Thyroid gland (tissue), 4 donors: ENCODE measurements around the gene RAP1A. TPM values are rescaled to one million over a fixed set of nuclear protein-coding genes. Genes with fewer than 3 reads are reported as not detected.

Experiments used
- DNase-seq, 2 donors: peaks; one replicate each; pipeline ENCODE4 v3.0.0-alpha.2; 2019
- H3K27ac ChIP-seq, 3 donors: fragments of 200-600 bp; sonication (generic); 1 replicate in 2 of 3; 2 replicates in 1 of 3; pipeline ENCODE4 v1.5.1; 2016 to 2019; ENCODE audit warnings: mild to moderate bottlenecking in 1 of 3, moderate library complexity in 1 of 3
- H3K27me3 ChIP-seq: fragments of 200-600 bp; sonication (generic); one replicate; pipeline ENCODE4 v1.5.1; 2019
- H3K36me3 ChIP-seq, 2 donors: fragments of 200-600 bp; sonication (generic); one replicate each; pipeline ENCODE4 v1.5.1; 2016 to 2019
- H3K4me1 ChIP-seq, 2 donors: fragments of 200-600 bp; sonication (generic); one replicate each; pipeline ENCODE4 v1.5.1; 2017 to 2019
- H3K4me3 ChIP-seq, 3 donors: fragments of 200-600 bp; sonication (generic); replicated peaks in 1 of 3; 1 replicate in 2 of 3; 2 replicates in 1 of 3; pipeline ENCODE4 v1.5.1; 2016; ENCODE audit warnings: mild to moderate bottlenecking in 1 of 3
- H3K9me3 ChIP-seq: fragments of 200-600 bp; sonication (generic); one replicate; pipeline ENCODE4 v1.5.1; 2017
- POLR2A ChIP-seq, 2 donors: fragments of 450-650 bp; IDR thresholded peaks; one replicate each; pipeline ENCODE4 v1.6.1; 2017; ENCODE audit warnings: antibody characterized with exemption in 2 of 2, mild to moderate bottlenecking in 2 of 2, moderate library complexity in 1 of 2
- WGBS, 2 donors: methylation state at CpG; one replicate each; pipeline ENCODE4 v1.1.5; 2017; 5-methylcytosine and 5-hydroxymethylcytosine counted together
- intact Hi-C: fragments of 100-400 bp; cut with DNase I; formaldehyde crosslinking; loops from one replicate; pipeline ENCODE4 v1.15.1; 2023
- total RNA-seq, 4 donors: library from RNA; depleted of rRNA; stranded (reverse); fragments of >200 nt; gene quantifications; one replicate each; pipeline ENCODE4 v1.2.3, GENCODE V29; 2016
- TF ChIP-seq, protein P1 (sequence below), 6 experiments: fragments of 200-600 bp in 3 of 6; fragments of 450-650 bp in 3 of 6; sonication (generic) in 3 of 6; IDR thresholded peaks; one replicate each; pipeline ENCODE4 v1.5.1; 2016 to 2019; ENCODE audit warnings: antibody characterized with exemption in 6 of 6, mild to moderate bottlenecking in 2 of 6, inconsistent platforms in 1 of 6, moderate library complexity in 1 of 6

Gene RAP1A
- total RNA-seq, 4 donors from 2014 or later, result 54.2 to 91.7 (median 71.9) TPM

DNA sequence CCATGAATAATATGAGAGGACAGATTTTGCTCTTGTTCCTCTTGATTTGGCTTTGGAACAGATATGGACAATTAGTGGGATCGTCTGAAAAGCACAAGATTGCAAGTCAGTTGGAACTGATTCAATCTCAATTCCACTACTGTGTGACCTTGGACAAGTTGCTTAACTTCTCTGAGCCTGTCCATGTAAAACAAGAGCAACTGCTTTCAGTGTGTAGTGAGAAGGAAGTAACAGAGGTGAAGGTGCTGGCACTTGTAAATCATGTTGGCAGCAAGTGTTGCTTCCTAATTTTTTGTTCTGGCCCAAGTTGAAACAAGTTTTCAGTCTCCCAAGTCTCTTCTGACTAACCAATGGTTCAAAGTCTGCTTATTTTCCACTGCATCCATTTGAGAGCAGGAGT is 104.3 kb downstream of the RAP1A start:
- Histone ChIP-seq H3K27me3 (no peaks in the 10 kb centered on the region), H3K9me3 (no peaks in the 10 kb centered on the region), H3K4me3 (no peak overlapping the region), H3K27ac (no peak overlapping the region), H3K36me3 (no peaks in the 10 kb centered on the region), H3K4me1 (peaks cover 5 to 30% of the 10 kb centered on the region in 2 donors)
- 70 to 82% methylated on average over 1 of the region's 1 CpG for WGBS, 2 donors
- intact Hi-C loops, result no loop called here
- no peak for DNase-seq
- TF ChIP-seq, protein P1, sequence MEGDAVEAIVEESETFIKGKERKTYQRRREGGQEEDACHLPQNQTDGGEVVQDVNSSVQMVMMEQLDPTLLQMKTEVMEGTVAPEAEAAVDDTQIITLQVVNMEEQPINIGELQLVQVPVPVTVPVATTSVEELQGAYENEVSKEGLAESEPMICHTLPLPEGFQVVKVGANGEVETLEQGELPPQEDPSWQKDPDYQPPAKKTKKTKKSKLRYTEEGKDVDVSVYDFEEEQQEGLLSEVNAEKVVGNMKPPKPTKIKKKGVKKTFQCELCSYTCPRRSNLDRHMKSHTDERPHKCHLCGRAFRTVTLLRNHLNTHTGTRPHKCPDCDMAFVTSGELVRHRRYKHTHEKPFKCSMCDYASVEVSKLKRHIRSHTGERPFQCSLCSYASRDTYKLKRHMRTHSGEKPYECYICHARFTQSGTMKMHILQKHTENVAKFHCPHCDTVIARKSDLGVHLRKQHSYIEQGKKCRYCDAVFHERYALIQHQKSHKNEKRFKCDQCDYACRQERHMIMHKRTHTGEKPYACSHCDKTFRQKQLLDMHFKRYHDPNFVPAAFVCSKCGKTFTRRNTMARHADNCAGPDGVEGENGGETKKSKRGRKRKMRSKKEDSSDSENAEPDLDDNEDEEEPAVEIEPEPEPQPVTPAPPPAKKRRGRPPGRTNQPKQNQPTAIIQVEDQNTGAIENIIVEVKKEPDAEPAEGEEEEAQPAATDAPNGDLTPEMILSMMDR (IDR thresholded peaks at IDR 0.05), result no peak
- no peak for TF ChIP-seq POLR2A (IDR thresholded peaks at IDR 0.05)

DNA sequence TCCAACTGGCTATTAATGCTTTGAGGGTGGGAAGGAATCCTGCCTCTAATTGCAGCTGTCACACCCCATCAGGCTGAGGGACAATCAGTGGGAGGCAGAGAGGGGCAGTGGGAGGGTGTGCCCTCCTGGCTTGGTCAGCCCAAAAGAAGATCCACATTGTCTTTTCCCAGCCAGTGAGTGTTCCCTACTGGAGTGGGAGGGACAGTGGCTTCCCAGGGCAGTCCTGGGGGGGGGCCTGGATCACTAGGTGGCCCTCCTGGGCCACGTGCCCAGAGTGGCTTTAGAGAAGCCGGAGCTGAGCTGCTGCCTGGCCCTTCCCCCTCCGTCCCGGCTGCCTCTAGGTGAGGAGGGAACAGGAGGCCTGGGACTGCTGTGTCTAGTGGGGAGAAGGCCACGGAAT is 105.6 kb downstream of the RAP1A start:
- Histone ChIP-seq H3K4me1 (peaks cover 5 to 33% of the 10 kb centered on the region in 2 donors), H3K36me3 (no peaks in the 10 kb centered on the region), H3K27ac (no peak overlapping the region), H3K4me3 (no peak overlapping the region), H3K27me3 (no peaks in the 10 kb centered on the region), H3K9me3 (no peaks in the 10 kb centered on the region)
- 13 to 21% methylated on average over 4 to 5 of the region's 5 CpGs for WGBS, 2 donors
- DNase-seq, result peak; percentile 70
- TF ChIP-seq, protein P1 (IDR thresholded peaks at IDR 0.05), result no peak
- TF ChIP-seq POLR2A (IDR thresholded peaks at IDR 0.05), result no peak
- intact Hi-C loops, result no loop called here

DNA sequence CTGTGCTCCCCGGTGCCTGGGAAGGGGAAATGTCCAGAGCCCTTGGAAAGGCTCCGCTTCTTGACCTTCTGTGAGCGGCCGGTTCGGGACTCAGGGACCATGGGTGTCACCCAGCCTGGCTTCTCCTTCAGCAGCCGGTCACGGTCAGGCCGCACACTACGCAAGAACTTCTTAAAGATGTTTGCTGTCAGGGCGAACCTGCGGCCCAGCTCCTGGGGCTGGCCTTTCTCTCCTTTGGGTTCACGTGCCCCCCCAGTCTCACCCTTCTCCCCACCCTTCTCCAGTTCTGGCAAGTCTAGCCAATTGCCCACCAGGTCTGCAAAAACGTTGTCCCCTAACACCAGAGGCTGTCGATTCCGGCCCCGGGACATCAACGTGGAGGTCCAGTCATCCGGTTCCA is 107.5 kb downstream of the RAP1A start:
- Histone ChIP-seq H3K9me3 (no peaks in the 10 kb centered on the region), H3K4me3 (no peak overlapping the region), H3K27me3 (no peaks in the 10 kb centered on the region), H3K36me3 (no peaks in the 10 kb centered on the region), H3K4me1 (peaks cover 0 to 14% of the 10 kb centered on the region in 2 donors), H3K27ac (no peak overlapping the region)
- no peak for DNase-seq
- WGBS, 2 donors, result 79 to 90% methylated on average over 9 to 18 of the region's 18 CpGs
- intact Hi-C loops, result no loop called here
- TF ChIP-seq POLR2A (IDR thresholded peaks at IDR 0.05), result no peak
- TF ChIP-seq, protein P1 (IDR thresholded peaks at IDR 0.05), result no peak

DNA sequence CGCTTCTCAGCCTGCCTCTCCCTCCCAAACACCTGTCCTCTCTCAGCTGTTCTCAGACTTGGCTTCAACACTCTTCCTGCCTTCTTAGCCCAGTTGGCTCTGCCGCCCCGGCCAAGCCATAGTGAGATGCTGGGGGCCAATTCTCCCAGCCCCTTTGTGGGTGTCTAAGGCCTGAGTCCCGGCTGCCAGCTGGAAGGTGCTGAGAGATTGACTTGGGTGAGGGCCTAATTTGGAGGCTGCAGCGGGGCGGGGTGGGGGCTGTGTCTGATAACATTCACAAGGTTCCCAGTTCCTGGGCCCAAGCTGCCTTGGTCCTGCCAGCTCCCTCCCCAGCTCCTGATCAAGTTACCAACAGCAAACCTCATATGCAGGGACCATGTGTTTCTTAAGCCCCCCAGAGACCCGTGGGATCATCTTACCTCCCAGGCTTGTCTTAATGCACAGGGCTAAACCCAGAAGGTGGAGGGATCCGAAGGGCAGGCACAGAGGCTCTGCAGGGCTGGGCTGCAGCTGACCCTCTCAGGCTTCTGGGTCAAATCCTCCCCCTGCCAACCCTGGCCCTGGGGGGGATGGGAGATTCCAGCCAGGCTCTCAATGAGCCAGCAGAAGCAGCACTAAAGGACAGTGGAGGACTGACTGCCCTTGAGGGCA is 109.8 kb downstream of the RAP1A start:
- Histone ChIP-seq H3K9me3 (no peaks in the 10 kb centered on the region), H3K4me1 (peaks cover 0 to 23% of the 10 kb centered on the region in 2 donors), H3K27me3 (no peaks in the 10 kb centered on the region), H3K27ac (no peak overlapping the region), H3K36me3 (no peaks in the 10 kb centered on the region), H3K4me3 (no peak overlapping the region)
- DNase-seq, result no peak
- intact Hi-C loops, result no loop called here
- WGBS, 2 donors, result 67 to 77% methylated on average over 7 to 8 of the region's 8 CpGs
- no peak for TF ChIP-seq POLR2A (IDR thresholded peaks at IDR 0.05)
- TF ChIP-seq, protein P1 (IDR thresholded peaks at IDR 0.05), result no peak

DNA sequence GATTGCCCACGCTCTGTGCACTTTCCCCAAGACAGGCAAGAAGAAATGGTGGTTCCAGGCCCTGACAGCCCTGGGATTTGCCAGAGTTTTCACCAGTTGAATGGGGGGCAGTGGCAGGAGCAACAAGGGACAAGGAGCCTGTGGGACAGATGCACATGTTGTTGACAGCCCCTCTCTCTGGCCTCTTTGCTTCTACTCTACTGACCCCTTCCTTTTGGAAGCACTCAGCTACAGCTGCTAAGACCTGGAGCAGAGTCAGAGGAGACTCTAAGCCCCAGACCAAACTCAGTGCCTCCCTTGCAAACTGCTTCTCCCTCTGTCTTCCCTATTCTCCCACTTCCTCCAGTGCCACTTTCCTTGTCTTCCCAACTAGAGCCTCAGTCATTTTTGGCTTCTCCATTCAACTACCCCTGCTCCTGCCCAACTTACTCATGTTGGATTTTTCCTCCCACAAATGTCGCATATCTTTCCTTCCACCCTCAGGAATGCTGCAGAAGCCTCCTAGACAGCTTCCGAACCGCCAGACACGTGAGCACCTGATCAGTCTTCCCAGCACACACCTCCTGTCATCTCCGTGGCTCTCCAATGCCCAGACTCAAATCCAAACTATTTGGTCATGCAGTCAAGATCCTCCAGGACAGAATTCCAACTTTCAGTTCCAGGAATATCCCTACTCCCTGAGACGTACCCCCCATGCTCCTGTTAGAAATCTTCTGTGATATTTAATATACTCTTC is 110.5 kb downstream of the RAP1A start:
- no peaks in the 10 kb centered on the region for H3K9me3 ChIP-seq
- DNase-seq, result no peak
- H3K4me3 ChIP-seq, result no peak overlapping the region
- intact Hi-C loops, result no loop called here
- H3K4me1 ChIP-seq, result peaks cover 0 to 25% of the 10 kb centered on the region in 2 donors
- TF ChIP-seq, protein P1 (IDR thresholded peaks at IDR 0.05), result no peak
- no peaks in the 10 kb centered on the region for H3K36me3 ChIP-seq
- 91% methylated on average over 7 of the region's 7 CpGs for WGBS, 2 donors
- no peaks in the 10 kb centered on the region for H3K27me3 ChIP-seq
- H3K27ac ChIP-seq, result no peak overlapping the region
